PC-3 (cell line): ENCODE results near the gene ATG4C. TPM values are rescaled to one million over a fixed set of nuclear protein-coding genes. Genes with fewer than 3 reads are reported as not detected.

ENCODE experiments used
- ATAC-seq: fragments of 200-7000 bp; cut with Tn5 transposase; 2 replicates; pipeline ENCODE4 v1.9.1; 2020; ENCODE audit warnings: mild to moderate bottlenecking, moderate library complexity
- BruUV-seq: library from RNA; stranded (reverse); fragments of 400-500 nt; replicated peaks from 2 replicates; lab custom pipeline; 2021; lab: Mats Ljungman, UMichigan
- CTCF ChIA-PET: fragments of 300-600 bp; sonication (Branson Sonifier 250); formaldehyde crosslinking; loops from one replicate; lab custom pipeline; 2022; ENCODE audit warnings: antibody characterized with exemption; lab: Charles Lee
- POLR2A ChIA-PET: fragments of 300-600 bp; sonication (Branson Sonifier 250); formaldehyde crosslinking; loops from one replicate; lab custom pipeline; 2022; ENCODE audit warnings: antibody characterized with exemption; ENCODE audit not compliant: unreplicated experiment; lab: Charles Lee
- DNase-seq: peaks from one replicate; pipeline ENCODE4 v3.0.0-alpha.2; 2015
- H2AFZ ChIP-seq: fragments of 300-600 bp; sonication (generic); 2 replicates; pipeline ENCODE4 v1.6.0; 2016; ENCODE audit warnings: antibody characterized with exemption, low read length
- H3F3A ChIP-seq: fragments of 300-600 bp; sonication (generic); one replicate; pipeline ENCODE4 v1.6.0; 2017; ENCODE audit warnings: antibody characterized with exemption, low read length, control low read depth, mild to moderate bottlenecking; ENCODE audit not compliant: unreplicated experiment
- H3K27ac ChIP-seq: fragments of 300-600 bp; sonication (generic); 2 replicates; pipeline ENCODE4 v1.5.1; 2016; ENCODE audit warnings: mild to moderate bottlenecking, low read length
- H3K27me3 ChIP-seq: fragments of 300-600 bp; sonication (generic); 2 replicates; pipeline ENCODE4 v1.6.1; 2016; ENCODE audit warnings: low read length, mixed read lengths
- H3K36me3 ChIP-seq: fragments of 300-600 bp; sonication (generic); 2 replicates; pipeline ENCODE4 v1.6.1; 2016; ENCODE audit warnings: low read depth, mixed run types, low read length, mixed read lengths
- H3K4me1 ChIP-seq: fragments of 300-600 bp; sonication (generic); 2 replicates; pipeline ENCODE4 v1.5.1; 2016; ENCODE audit warnings: low read length; ENCODE audit not compliant: insufficient read depth
- H3K4me2 ChIP-seq: fragments of 300-600 bp; sonication (generic); 2 replicates; pipeline ENCODE4 v1.6.0; 2016; ENCODE audit warnings: low read length
- H3K4me3 ChIP-seq: fragments of 300-600 bp; sonication (generic); 2 replicates; pipeline ENCODE4 v1.5.1; 2016; ENCODE audit warnings: mild to moderate bottlenecking, low read length, mixed read lengths
- H3K79me2 ChIP-seq: fragments of 300-600 bp; sonication (generic); 2 replicates; pipeline ENCODE4 v1.6.1; 2017; ENCODE audit warnings: low read length, mixed read lengths
- H3K9ac ChIP-seq: fragments of 300-600 bp; sonication (generic); 2 replicates; pipeline ENCODE4 v1.6.0; 2016; ENCODE audit warnings: mild to moderate bottlenecking, low read length
- H3K9me2 ChIP-seq: fragments of 300-600 bp; sonication (generic); replicated peaks from 2 replicates; pipeline ENCODE4 v1.6.1; 2016; ENCODE audit warnings: mixed run types, low read length, mixed read lengths
- H3K9me3 ChIP-seq: fragments of 300-600 bp; sonication (generic); 2 replicates; pipeline ENCODE4 v1.6.1; 2016; ENCODE audit warnings: low read length, mixed read lengths
- H4K20me1 ChIP-seq: fragments of 300-600 bp; sonication (generic); 2 replicates; pipeline ENCODE4 v1.6.1; 2016; ENCODE audit warnings: low read length, mixed read lengths
- CTCF ChIP-seq: fragments of 300-600 bp; sonication (generic); conservative IDR thresholded peaks from 2 replicates; pipeline ENCODE4 v1.5.1; 2017; ENCODE audit warnings: antibody characterized with exemption, low read depth, mild to moderate bottlenecking, low read length
- EZH2 ChIP-seq: fragments of 300-600 bp; sonication (generic); IDR thresholded peaks from one replicate; pipeline ENCODE4 v1.6.1; 2017; ENCODE audit warnings: antibody characterized with exemption, mild to moderate bottlenecking, low read length; ENCODE audit not compliant: unreplicated experiment
- EZH2phosphoT487 ChIP-seq: fragments of 300-600 bp; sonication (generic); IDR thresholded peaks from 2 replicates; pipeline ENCODE4 v1.6.1; 2018; ENCODE audit warnings: mild to moderate bottlenecking, antibody characterized with exemption, low read length, borderline replicate concordance
- intact Hi-C: fragments of 100-400 bp; cut with micrococcal nuclease; formaldehyde crosslinking; loops from 2 replicates; pipeline ENCODE4 v1.9.0; 2023
- total RNA-seq: library from RNA; depleted of rRNA; stranded (reverse); fragments of >200 nt; gene quantifications from 2 replicates; pipeline ENCODE4 v1.2.3, GENCODE V29; 2014

The ATG4C gene
- total RNA-seq, 1 experiment from 2014 or later, result 8.8 TPM

- H2AFZ ChIP-seq, result no peak overlapping the region
- intact Hi-C loops, result no loop called here
- DNase-seq, result no peak
- ChIA-PET CTCF (no interaction called here), POLR2A (no interaction called here)
- H3K4me2 ChIP-seq, result no peak overlapping the region
- no peak overlapping the region for H3K9ac ChIP-seq
- no peaks in the 10 kb centered on the region for H3K36me3 ChIP-seq
- H3K4me3 ChIP-seq, result no peak overlapping the region
- no peaks in the 10 kb centered on the region for H3K9me3 ChIP-seq
- no peaks in the 10 kb centered on the region for H4K20me1 ChIP-seq
- no peaks in the 10 kb centered on the region for H3K79me2 ChIP-seq
- H3F3A ChIP-seq, result no peaks in the 10 kb centered on the region
- no peak for TF ChIP-seq CTCF
- no peak for TF ChIP-seq EZH2
- no peak for TF ChIP-seq EZH2phosphoT487
- no peak overlapping the region for H3K27ac ChIP-seq
- H3K9me2 ChIP-seq, result no peaks in the 10 kb centered on the region
- no TSS peak for BruUV-seq
- ATAC-seq, result no peak
- no peaks in the 10 kb centered on the region for H3K4me1 ChIP-seq
- H3K27me3 ChIP-seq, result peaks cover 70% of the 10 kb centered on the region
Measured at GRCh38 chr1:62897788-62898187, 113.9 kb downstream of the ATG4C start.

- no peak for TF ChIP-seq EZH2phosphoT487
- TF ChIP-seq EZH2, result no peak
- TF ChIP-seq CTCF, result no peak
- Histone ChIP-seq H3K4me1 (no peaks in the 10 kb centered on the region), H3K79me2 (no peaks in the 10 kb centered on the region), H3K27me3 (peaks cover 46% of the 10 kb centered on the region), H3K27ac (no peak overlapping the region), H4K20me1 (no peaks in the 10 kb centered on the region), H3K36me3 (no peaks in the 10 kb centered on the region), H3K9me2 (no peaks in the 10 kb centered on the region), H3K4me3 (no peak overlapping the region), H2AFZ (no peak overlapping the region), H3K9me3 (no peaks in the 10 kb centered on the region), H3K9ac (no peak overlapping the region), H3F3A (no peaks in the 10 kb centered on the region), H3K4me2 (no peak overlapping the region)
- intact Hi-C loops, result no loop called here
- DNase-seq, result no peak
- BruUV-seq, result no TSS peak
- CTCF ChIA-PET, result no interaction called here
- POLR2A ChIA-PET, result no interaction called here
- ATAC-seq, result no peak
Measured at GRCh38 chr1:62900566-62900965, 116.6 kb downstream of the ATG4C start.

GRCh38 chr1:62901650-62902049 lies 117.7 kb downstream of the ATG4C start:
- ChIA-PET CTCF (interaction anchor here (0.5 kb wide), 1 partner anchor 791 kb away, joined by 5 read pairs; no protein-coding TSS in a partner anchor), POLR2A (no interaction called here)
- DNase-seq (no peak), ATAC-seq (no peak)
- H3K27me3 ChIP-seq, result peaks cover 37% of the 10 kb centered on the region
- H2AFZ ChIP-seq, result no peak overlapping the region
- H3K9ac ChIP-seq, result no peak overlapping the region
- BruUV-seq, result no TSS peak
- H3K9me2 ChIP-seq, result no peaks in the 10 kb centered on the region
- no peaks in the 10 kb centered on the region for H3K4me1 ChIP-seq
- H3K9me3 ChIP-seq, result no peaks in the 10 kb centered on the region
- no peaks in the 10 kb centered on the region for H3K79me2 ChIP-seq
- intact Hi-C loops, result no loop called here
- H3K4me2 ChIP-seq, result no peak overlapping the region
- TF ChIP-seq CTCF (no peak), EZH2phosphoT487 (no peak), EZH2 (no peak)
- H3F3A ChIP-seq, result no peaks in the 10 kb centered on the region
- H3K27ac ChIP-seq, result no peak overlapping the region
- no peaks in the 10 kb centered on the region for H3K36me3 ChIP-seq
- no peak overlapping the region for H3K4me3 ChIP-seq
- no peaks in the 10 kb centered on the region for H4K20me1 ChIP-seq
